NCI-H2227 (cell line): ENCODE data around the gene EHD1.

Source experiments
- DNase-seq: peaks from one replicate; lab custom pipeline; 2025; ENCODE audit not compliant: unreplicated experiment; lab: John Stamatoyannopoulos, UW

Gene EHD1

DNA sequence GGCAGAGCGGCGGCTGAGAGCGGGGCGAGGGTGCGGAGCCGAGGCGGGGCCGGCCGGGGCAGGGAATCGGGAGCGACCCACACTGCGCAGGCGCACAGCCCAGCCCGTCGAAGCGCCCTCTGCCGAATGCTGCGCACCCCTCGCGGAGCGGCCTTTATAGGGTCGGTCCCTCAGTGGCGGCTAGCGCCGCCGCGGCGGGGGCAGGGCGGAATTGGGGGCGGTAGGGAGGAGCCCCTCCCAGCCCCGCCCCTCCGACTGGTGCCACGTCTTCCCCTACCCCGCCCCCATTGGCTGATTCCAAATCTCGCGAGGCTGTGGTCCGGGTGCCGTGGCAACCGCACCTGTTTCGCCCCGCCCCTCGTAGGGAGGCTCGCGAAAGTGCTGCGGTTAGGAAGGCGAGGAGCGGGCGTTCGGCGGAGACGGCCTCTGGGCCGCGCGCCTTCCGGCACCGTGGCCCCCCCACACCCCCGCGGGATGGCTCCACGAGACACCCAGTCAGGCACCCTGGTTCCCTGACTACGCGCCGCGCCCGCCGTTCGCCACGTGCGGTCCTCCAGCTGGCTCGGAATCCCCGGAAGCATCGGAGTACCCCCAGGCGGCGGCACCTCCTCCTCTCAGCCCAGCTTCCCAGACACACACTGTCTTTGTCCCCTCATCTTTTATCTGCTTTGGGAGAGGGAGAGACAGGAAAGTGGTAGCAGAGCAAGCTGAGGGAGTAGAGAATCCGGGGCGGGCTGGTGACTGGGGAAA is at the start of gene EHD1:
TSS of gene EHD1 (minus strand) at position 128 of the 750 bp plus-strand sequence. CDS start 157 bp downstream, outside the sequence.
- peak; percentile 100 for DNase-seq

DNA sequence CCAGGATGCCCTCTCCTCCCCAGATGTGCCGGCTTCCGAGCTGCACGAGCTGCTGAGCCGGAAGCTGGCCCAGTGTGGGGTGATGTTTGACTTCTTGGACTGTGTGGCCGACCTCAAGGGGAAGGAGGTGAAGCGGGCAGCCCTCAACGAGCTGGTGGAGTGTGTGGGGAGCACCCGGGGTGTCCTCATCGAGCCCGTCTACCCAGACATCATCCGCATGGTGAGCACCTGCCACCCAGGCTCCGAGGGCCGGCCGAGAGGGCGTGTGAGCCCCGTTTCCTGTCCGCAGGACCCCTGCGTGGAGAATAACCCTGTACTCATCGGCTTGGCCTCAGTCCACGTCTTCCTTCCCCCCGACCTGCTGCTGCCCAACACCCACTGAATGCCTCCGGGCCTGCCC is 48.3 kb upstream of the EHD1 start:
- DNase-seq = no peak

DNA sequence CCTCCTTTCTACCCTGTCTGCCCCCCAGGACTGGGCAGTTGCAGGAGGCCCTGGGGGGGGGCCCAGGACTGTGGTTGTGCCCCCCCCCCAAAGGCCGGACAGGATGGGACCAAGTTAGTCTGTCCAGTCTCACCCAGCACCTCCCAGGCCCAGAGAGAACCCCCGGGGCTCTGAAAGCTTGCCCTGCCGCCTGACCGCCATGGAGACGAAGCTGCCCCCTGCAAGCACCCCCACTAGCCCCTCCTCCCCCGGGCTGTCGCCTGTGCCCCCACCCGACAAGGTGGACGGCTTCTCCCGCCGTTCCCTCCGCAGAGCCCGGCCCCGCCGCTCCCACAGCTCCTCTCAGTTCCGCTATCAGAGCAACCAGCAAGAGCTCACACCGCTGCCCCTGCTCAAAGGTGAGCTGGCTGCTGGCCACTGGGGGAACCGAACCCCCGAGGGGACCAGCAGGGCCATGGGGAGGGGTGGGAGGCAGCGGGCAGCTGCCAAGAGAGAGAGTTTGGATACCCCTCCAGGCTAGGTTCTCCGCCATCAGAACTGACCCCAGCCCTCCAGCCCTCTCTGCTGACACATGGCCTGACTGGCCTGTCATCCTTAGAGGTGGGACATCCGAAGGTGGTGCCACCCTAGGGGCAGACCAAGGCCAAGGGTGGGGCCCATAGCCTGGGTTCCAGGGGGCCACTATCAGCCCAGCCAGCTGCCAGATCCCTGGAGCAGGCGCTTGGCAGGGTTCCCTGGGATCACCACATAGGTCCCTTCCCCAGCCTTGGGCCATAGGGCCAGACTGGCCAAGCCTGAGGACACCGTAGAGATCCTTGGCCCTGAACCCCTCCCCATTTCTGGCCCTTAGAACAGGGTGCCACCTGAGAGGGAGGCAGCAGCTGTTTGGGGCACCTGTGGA is 47.4 kb upstream of the EHD1 start:
- no peak for DNase-seq

DNA sequence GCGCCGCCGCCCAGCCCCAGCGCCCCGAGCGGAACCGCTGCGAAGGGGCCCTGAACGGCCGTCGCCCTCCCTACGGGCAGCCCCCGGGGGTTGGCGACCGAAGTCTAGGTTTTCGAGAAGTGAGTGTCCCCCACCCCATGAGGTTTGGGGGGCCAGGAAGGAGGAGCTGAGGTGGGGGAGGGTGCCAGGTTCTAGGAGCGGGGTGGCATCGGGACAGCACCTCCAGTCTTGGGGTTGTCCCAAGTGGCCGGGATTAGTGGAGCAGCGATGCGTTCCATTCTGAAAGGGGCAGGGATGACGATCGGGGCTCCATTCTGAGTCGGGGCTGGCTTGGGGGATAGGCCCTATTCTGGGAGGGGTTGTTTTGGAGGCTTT is 46.5 kb upstream of the EHD1 start:
- DNase-seq = no peak

DNA sequence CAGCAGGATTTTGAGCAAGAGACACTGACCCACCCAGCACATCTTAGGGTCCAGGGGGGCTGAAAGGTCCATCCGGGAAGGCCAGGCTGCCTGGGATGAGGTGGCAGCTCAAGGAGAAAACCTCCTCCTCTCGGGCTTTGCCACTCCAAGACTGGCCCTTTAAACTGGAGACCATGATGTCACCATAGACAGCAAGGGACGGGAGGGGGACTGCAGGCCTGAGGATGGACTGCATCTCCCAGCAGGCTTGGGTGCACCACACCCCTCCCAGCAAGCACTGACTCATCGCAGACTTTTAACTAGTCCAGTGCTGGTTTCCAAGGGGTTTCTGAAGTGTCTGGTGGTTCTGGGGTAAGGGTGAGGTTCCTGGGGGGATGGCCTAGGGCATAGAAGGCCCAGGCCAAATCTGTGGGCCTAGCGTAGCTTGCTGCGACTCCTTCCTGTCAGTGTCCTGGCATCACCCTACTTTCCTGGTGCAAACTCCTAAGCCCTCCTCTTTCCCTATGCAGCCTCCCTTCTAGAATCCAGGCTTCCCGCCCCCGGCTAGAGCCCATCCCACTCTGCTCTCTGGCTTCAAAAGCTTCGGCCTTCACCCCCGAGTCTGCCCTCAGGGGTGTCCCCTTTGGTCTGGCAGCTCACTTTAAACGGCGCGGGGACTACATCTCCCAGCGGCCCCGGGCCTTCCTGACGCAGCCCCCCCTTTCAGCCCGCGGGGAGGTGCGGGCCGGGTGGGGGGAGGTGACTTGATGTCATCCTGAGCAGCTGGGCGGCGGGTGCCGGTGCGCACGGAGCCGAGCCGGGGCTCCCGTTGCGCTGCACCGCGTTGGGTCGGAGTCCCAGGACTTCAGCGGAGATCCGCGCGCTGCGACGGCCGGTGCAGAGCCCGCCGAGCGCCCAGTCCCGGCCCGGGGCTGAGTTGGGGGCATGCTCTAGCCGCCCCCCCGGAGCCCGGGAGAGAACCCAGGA is 45.8 kb upstream of the EHD1 start, which contains the start of gene PPP2R5B:
TSS of gene PPP2R5B (plus strand) at position 746 of the 966 bp plus-strand sequence. CDS start 1,046 bp downstream, outside the sequence.
- DNase-seq = peak; percentile 89

DNA sequence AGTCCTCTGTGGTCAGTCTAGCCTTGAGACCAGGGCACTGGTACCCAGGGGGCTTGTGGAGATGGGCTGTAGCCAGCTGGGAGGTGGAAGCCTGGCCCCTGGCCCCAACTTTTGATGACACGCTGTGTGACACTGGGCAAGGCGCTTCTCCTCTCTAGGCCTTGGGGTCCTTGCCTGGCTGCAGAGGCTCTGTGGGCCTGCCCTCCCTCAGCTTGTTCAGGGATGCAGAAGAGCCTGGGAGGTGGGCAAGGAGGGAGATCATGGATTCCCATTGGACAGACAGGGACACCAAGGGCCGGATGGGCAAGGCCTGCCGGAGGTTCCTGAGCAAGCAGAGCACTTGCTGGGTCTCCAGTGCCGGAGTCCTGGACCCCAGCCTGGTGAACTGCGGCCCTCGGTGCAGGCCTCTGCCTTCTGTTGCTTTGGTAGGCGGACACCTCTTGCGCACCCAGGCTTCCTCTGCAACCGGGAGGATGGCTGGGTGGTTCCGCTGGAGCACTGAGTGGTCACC is 44.8 kb upstream of the EHD1 start:
- no peak for DNase-seq

DNA sequence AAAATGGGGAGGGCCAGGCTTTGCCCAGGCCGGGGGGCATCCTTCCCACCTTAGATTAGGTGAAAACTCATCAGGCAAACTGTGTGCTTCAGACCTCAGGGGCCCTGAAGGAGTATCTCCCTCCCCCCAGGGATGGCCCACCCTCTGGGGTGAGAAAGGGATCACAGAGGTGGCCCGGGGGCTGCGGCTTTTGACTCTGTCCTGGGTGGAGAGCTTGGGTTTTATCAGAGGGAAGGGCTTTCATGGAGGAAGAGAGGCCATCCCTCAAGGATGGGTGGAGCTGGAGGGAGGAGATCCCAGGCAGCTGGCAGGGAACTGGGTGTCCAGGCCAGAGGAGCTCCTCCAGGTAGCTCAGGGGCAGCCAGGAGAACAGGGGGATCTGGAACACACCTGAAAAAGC is 43.0 kb upstream of the EHD1 start:
- DNase-seq = no peak

DNA sequence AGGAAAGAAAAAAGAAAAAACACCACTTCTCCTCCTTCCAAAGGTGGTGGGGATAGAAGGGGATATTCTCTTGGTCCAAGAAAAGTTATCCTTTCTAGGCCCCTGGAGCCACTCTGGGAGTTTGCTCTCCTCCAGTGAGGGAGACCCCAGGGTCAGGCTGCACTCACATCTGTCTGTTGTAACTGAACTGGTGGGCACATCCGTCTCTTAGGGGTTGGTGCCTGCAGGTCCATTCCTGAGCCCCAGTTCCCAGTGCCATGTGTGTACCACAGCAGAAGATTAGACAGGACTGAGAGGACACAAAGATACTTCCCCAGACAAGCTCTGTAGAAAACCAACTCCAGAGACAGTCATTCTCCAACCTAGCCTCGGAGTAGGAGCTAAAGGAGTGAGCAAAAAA is 41.7 kb upstream of the EHD1 start:
- no peak for DNase-seq

DNA sequence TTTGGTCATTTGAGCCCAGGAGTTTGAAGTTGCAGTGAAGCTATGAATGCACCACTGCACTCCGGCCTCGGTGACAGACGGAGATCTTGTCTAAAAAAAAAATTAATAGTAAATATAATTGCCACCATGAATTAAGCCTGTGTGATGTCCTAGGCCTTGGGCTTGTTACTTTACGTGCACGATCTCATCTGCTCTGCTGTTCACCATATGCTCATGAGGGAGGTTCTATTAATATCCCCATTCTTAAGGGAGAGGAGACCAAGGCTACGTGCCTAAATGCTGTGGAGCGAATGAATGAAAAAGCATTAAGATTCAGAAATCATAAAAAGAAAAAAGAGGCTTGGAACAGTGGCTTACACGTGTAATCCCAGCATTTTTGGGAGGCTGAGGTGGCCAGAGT is 41.2 kb upstream of the EHD1 start:
- no peak for DNase-seq

DNA sequence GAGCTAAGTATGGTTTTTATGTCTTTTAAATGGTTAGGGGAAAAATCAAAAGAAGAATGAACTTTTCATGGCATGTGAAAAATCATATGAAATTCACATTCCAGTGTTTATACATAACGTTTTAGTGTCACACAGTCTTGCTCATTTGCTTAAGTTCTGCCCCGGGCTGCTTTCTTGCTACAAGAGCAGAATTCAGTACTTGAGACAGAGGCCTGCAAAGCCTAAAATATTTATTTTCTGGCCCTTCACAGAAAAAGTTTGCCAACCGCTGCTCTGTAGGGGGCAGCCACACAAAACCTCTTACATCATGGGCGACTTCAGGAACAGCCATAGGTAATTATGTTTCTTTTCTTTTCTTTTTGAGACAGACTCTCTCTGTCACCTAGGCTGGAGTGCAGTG is 39.6 kb upstream of the EHD1 start:
- DNase-seq = no peak

DNA sequence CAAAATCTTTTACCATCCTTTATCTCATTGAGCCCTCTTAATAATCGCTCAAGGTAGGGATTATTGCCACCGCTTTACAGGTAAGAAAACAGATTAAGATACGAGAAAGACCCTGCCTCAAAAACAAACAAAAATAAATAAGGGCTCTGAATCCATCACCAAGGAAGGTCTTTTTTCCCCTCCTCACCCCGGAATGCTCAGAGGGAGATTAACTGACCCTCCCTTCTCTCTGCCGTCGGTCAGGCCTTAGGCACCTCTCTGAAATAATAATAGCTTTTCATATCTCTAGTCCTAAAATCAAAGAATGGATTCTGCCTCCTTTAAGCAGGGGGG is 39.2 kb upstream of the EHD1 start:
- no peak for DNase-seq

DNA sequence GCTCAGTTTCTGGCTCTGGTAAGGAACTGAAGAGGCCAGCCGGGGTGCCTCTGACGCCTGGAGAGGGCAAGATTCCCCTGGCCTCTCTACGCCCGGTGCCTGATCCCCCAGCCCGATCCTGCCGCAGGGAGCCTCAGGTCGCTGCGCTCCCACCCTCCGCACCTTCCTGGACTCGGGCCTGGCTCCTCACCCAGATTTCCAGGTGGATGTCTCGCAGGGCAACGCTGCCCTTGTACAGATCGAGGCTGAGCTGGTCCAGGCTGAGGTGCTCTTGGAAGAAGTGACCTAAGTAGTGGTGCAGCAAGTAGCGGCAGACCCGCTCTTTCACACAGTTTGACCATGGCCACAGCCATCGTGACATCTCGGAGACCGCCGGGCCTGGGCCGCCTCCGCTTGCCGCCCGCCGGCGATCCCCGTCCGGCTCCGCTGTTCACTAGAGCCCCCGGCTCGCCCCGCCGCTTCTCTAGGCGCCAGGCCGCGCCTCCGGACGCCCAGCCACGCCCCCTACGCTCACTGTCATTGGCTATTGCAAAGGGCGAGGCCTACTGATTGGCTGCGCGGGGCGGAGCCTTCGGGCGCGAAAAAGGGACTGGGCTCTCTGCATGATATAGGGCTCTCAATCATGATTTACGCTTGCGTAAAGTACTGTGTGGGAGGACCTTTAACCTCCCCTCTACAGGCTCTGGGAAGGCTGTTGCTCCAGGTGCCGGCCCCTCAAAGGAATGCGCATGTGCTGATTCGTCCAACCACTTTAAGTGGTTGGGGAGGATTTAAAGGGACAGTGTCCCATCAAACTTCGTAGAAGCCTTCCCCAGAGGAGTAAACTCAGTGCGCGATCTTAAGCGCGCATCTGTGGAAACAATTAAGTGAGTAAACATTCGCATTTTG is 38.6 kb upstream of the EHD1 start, which contains the start of gene ATG2A:
TSS of gene ATG2A (minus strand) at position 435 of the 888 bp plus-strand sequence. CDS start at position 361, 74 bp downstream.
- DNase-seq = peak; percentile 99

DNA sequence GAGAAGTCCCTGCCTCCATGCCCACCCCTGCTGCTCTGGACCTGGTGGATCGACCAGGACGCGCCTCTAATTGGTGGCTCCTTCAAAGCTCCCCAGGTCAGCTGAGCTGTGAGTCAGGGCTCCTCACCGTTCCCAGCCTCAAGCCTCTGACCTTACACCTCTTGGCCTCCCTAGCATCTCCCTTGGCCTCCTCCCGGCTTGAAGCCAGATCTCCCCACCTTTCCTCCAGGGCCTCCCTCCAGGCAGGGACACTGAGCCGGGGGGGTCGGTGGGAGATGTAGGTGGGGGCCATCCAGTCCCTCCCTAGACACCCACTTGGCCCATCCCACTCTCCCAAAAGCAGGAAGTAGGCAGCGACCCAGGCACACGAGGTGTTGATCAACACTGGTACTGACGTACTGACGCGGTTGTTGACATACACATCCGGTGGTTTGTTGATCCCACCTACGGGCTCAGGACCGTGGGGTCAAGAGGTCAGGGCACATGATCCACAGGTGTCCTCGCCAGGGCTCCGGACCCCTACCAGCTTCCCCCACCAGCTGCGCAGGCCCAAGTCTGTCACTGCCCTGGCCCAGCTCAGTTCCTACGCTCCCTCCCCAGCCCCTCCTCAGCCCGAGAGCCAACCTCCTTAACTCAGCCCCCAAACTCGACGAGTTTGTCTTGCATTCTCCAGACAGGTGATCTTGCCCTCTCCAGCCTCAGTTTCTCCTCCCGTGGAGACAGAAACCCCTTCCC is 37.8 kb upstream of the EHD1 start:
- peak; percentile 37 for DNase-seq

DNA sequence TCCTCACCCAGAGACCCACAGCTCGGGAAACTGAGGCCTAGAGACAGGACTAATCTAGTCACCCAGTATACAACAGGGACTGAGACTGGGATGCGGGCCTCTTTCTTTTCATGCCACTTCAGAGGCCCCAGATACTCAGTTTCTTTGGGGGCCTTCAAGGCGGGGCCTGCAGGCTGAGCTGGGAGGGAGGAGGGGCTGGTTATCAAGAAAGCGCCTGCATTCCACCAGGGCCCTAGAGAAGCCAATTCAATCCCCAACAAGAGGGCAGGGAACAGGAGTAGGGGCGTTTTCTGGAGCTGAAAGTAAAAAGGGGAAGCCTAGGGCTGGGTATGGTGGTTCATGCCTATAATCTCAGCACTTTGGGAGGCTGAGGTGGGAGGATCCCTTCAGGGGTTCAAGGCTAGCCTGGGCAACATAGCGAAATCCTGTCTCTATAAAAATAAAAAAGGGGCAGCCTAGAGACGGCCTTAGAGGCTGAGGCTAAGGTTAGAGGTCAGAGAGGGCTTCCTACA is 37.0 kb upstream of the EHD1 start:
- DNase-seq = no peak

DNA sequence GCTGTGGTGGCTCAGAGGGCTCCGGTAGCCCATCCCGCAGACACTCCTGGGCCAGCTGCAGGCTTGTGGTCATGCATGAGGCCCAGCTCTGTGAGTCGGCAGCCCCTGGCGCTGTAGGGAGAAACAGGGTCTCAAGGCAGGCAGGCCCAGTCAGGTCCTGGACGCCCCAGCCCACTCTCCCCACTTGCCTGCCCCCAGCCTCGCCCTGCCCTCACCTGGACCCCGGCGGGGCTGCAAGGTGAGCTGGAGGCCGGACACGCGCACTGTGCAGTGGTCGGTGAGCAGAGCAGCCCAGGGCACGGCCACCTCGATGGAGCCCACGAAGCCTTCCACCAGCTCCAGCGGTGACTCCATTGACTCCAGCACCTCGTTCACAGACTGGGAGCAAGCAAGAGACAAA is 35.7 kb upstream of the EHD1 start:
- DNase-seq = no peak

DNA sequence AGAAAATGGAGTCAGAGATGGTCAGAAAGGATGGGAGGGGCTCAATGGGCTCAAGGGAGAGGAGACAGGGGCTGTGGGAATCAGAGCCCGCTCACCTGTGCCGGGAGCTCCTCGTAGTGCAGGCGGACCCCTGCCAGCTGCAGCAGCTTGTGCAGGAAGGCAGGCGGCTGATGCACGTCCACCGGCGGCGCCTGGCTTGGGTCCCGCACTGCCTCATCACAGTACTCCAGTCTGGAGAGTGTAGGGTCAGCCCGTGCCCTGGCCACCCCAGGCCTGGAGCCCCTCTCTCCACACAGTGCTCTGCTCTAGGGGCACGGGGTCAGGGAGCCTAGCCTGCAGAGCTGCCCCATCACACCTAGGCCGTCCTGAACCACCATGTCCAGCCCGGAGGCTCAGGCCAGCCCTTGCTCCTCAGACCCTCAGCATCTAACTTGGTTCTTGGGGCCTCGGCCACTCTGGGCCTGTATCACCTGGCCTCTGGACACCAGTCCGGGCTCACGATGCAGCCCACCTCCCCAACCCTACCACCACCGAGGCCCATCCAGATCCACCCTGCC is 34.8 kb upstream of the EHD1 start:
- DNase-seq = no peak

DNA sequence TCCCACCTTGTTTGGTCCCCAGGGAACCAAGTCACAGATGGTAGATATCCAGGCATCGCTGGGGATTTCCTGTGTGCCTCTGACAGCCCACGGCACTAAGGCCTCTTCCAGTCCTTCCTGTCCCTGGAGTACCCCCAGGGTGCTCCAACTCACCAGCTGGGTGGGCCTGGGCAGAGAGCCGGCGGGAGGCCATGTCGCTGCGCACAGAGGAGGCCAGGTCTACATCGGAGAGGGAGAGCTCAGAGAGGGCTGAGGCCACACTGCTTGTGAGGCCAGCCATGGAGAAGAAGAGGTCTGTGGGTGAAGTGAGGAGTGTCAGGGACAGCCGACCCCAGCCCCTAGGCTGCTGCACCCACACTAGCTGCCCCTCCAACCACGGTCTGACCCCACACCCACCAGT is 33.3 kb upstream of the EHD1 start:
- no peak for DNase-seq

DNA sequence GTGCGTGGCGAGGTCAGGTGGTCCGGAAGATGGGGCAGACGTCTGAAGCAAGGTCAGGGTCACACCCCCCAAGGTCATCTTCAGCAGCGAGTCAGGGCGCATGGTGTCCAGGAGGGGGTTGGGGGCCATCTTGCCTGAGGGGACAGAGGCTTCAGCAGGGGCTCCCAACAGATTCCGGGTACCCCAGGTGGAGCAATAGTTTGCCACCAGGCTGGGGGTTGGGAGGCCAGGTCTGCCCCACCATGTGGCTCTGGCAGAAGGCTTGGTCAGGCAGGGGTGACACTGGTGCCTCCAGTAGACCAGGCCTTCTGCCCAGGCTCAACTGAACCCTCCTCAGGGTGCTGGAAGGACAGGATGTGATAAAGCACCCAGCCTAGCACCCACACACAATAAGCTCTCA is 32.7 kb upstream of the EHD1 start:
- no peak for DNase-seq
